Hepatocyte (in vitro differentiated cells): ENCODE data around the gene PRSS22. TPM values are rescaled to one million over a fixed set of nuclear protein-coding genes. Genes with fewer than 3 reads are reported as not detected.

ENCODE experiments used
- DNase-seq: peaks from one replicate; pipeline ENCODE4 v3.0.0-alpha.2; 2016; ENCODE audit warnings: low spot score
- H2AFZ ChIP-seq: fragments of 200-600 bp; sonication (generic); 2 replicates; pipeline ENCODE4 v1.6.0; 2016; ENCODE audit warnings: antibody characterized with exemption, mild to moderate bottlenecking
- H3K27ac ChIP-seq: fragments of 200-600 bp; sonication (generic); 2 replicates; pipeline ENCODE4 v1.5.1; 2016; ENCODE audit warnings: mild to moderate bottlenecking
- H3K27me3 ChIP-seq: fragments of 200-600 bp; sonication (generic); 2 replicates; pipeline ENCODE4 v1.6.1; 2016
- H3K36me3 ChIP-seq: fragments of 200-600 bp; sonication (generic); replicated peaks from 2 replicates; pipeline ENCODE4 v1.5.1; 2016; ENCODE audit warnings: low read depth; ENCODE audit not compliant: insufficient read depth
- H3K4me1 ChIP-seq: fragments of 200-600 bp; sonication (generic); 2 replicates; pipeline ENCODE4 v1.5.1; 2016; ENCODE audit warnings: mild to moderate bottlenecking, moderate library complexity; ENCODE audit not compliant: insufficient read depth
- H3K4me2 ChIP-seq: fragments of 200-600 bp; sonication (generic); 2 replicates; pipeline ENCODE4 v1.6.0; 2016
- H3K4me3 ChIP-seq: fragments of 200-600 bp; sonication (generic); 2 replicates; pipeline ENCODE4 v1.5.1; 2016; ENCODE audit warnings: mild to moderate bottlenecking
- H3K79me2 ChIP-seq: fragments of 200-600 bp; sonication (generic); 2 replicates; pipeline ENCODE4 v1.6.0; 2017; ENCODE audit warnings: mild to moderate bottlenecking
- H3K9me2 ChIP-seq: fragments of 200-600 bp; sonication (generic); replicated peaks from 2 replicates; pipeline ENCODE4 v1.6.0; 2017; ENCODE audit warnings: mild to moderate bottlenecking; ENCODE audit not compliant: insufficient read depth
- H3K9me3 ChIP-seq: fragments of 200-600 bp; sonication (generic); 2 replicates; pipeline ENCODE4 v1.5.1; 2016; ENCODE audit warnings: low read depth, mild to moderate bottlenecking
- H4K20me1 ChIP-seq: fragments of 200-600 bp; sonication (generic); 2 replicates; pipeline ENCODE4 v1.6.0; 2016; ENCODE audit warnings: mild to moderate bottlenecking; ENCODE audit not compliant: insufficient read depth, poor library complexity, severe bottlenecking
- CTCF ChIP-seq: fragments of 200-600 bp; sonication (generic); IDR thresholded peaks from 2 replicates; pipeline ENCODE4 v1.5.1; 2016; ENCODE audit warnings: antibody characterized with exemption, mild to moderate bottlenecking; ENCODE audit not compliant: poor library complexity
- EZH2 ChIP-seq: fragments of 200-600 bp; sonication (generic); IDR thresholded peaks from 2 replicates; pipeline ENCODE4 v1.6.1; 2016; ENCODE audit warnings: antibody characterized with exemption, mild to moderate bottlenecking, borderline replicate concordance
- EZH2phosphoT487 ChIP-seq: fragments of 200-600 bp; sonication (generic); IDR thresholded peaks from one replicate; pipeline ENCODE4 v1.6.1; 2018; ENCODE audit warnings: antibody characterized with exemption, mild to moderate bottlenecking, low read depth, moderate library complexity; ENCODE audit not compliant: unreplicated experiment, severe bottlenecking
- WGBS: methylation state at CpG from one replicate; pipeline ENCODE4 v1.1.6; 2016; ENCODE audit warnings: low lambda C conversion rate; ENCODE audit errors: missing lambda C conversion rate; 5-methylcytosine and 5-hydroxymethylcytosine counted together
- polyA plus RNA-seq: library from polyadenylated mRNA; unstranded; fragments of >200 nt; fragmentation: Nextera tagmentation; extraction: Ambion mirVana; gene quantifications from 2 replicates; pipeline ENCODE4 v1.2.1, GENCODE V29; 2016
- total RNA-seq: library from RNA; depleted of rRNA; stranded (reverse); fragments of >200 nt; gene quantifications from 2 replicates; pipeline ENCODE4 v1.2.3, GENCODE V29; 2014

The PRSS22 gene
- total and polyA plus RNA-seq, 2 experiments from 2014 or later, result 60.2 to 66.3 TPM

GRCh38 chr16:2825049-2825742, 32.8 kb downstream of the PRSS22 start:
- Histone ChIP-seq H3K36me3 (no peaks in the 10 kb centered on the region), H4K20me1 (no peaks in the 10 kb centered on the region), H3K27ac (no peak overlapping the region), H3K4me3 (no peak overlapping the region), H3K4me2 (no peak overlapping the region), H3K9me2 (no peaks in the 10 kb centered on the region), H3K79me2 (no peaks in the 10 kb centered on the region), H3K4me1 (peaks cover 6% of the 10 kb centered on the region), H3K27me3 (no peaks in the 10 kb centered on the region), H3K9me3 (no peaks in the 10 kb centered on the region), H2AFZ (no peak overlapping the region)
- TF ChIP-seq EZH2 (no peak), EZH2phosphoT487 (no peak)
- no peak for DNase-seq
- WGBS, result 90% methylated on average over 26 of the region's 26 CpGs

- Histone ChIP-seq H3K79me2 (no peaks in the 10 kb centered on the region), H3K4me1 (peaks cover under 1% of the 10 kb centered on the region), H3K27ac (no peak overlapping the region), H3K4me3 (no peak overlapping the region), H3K9me3 (no peaks in the 10 kb centered on the region), H3K4me2 (no peak overlapping the region), H3K27me3 (no peaks in the 10 kb centered on the region), H4K20me1 (no peaks in the 10 kb centered on the region), H2AFZ (no peak overlapping the region), H3K9me2 (no peaks in the 10 kb centered on the region), H3K36me3 (no peaks in the 10 kb centered on the region)
- DNase-seq, result no peak
- 91% methylated on average over 10 of the region's 10 CpGs for WGBS
- TF ChIP-seq EZH2 (no peak), EZH2phosphoT487 (no peak), CTCF (no peak)
These were observed 33.3 kb downstream of the PRSS22 start for GRCh38 chr16:2824626-2825025.

GRCh38 chr16:2822496-2822895, 35.5 kb downstream of the PRSS22 start:
- Histone ChIP-seq H4K20me1 (no peaks in the 10 kb centered on the region), H3K4me1 (no peaks in the 10 kb centered on the region), H3K4me3 (no peak overlapping the region), H3K36me3 (no peaks in the 10 kb centered on the region), H3K9me2 (no peaks in the 10 kb centered on the region), H3K27ac (no peak overlapping the region), H3K27me3 (no peaks in the 10 kb centered on the region), H3K79me2 (no peaks in the 10 kb centered on the region), H3K4me2 (no peak overlapping the region), H2AFZ (no peak overlapping the region), H3K9me3 (no peaks in the 10 kb centered on the region)
- no peak for DNase-seq
- TF ChIP-seq CTCF (no peak), EZH2 (no peak), EZH2phosphoT487 (no peak)
- 69% methylated on average over 4 of the region's 4 CpGs for WGBS

GRCh38 chr16:2822158-2822495, 35.8 kb downstream of the PRSS22 start:
- Histone ChIP-seq H3K27ac (no peak overlapping the region), H3K36me3 (no peaks in the 10 kb centered on the region), H3K4me2 (no peak overlapping the region), H4K20me1 (no peaks in the 10 kb centered on the region), H3K4me3 (no peak overlapping the region), H3K9me3 (no peaks in the 10 kb centered on the region), H3K27me3 (no peaks in the 10 kb centered on the region), H3K4me1 (no peaks in the 10 kb centered on the region), H3K9me2 (no peaks in the 10 kb centered on the region), H2AFZ (no peak overlapping the region), H3K79me2 (no peaks in the 10 kb centered on the region)
- 81% methylated on average over 8 of the region's 8 CpGs for WGBS
- TF ChIP-seq EZH2phosphoT487 (no peak), EZH2 (no peak), CTCF (no peak)
- DNase-seq, result no peak
